HCT116 (cell line): ENCODE data around the gene TNFSF9. TPM values are rescaled to one million over a fixed set of nuclear protein-coding genes. Genes with fewer than 3 reads are reported as not detected.

Experiments
- ATAC-seq: fragments of 200-7000 bp; cut with Tn5 transposase; 2 replicates; pipeline ENCODE4 v1.9.1; 2020; ENCODE audit warnings: mild to moderate bottlenecking, moderate library complexity
- BruUV-seq: library from RNA; stranded (reverse); fragments of 400-500 nt; replicated peaks from 2 replicates; lab custom pipeline; 2021; lab: Mats Ljungman, UMichigan
- CTCF ChIA-PET: fragments of 300-600 bp; sonication (Branson Sonifier 250); formaldehyde crosslinking; loops from one replicate; lab custom pipeline; 2021; ENCODE audit warnings: antibody characterized with exemption; lab: Charles Lee
- POLR2A ChIA-PET: fragments of 300-600, 350-600 bp; sonication (Branson Sonifier 250); formaldehyde crosslinking; loops from one replicate; lab custom pipeline; 2021; ENCODE audit warnings: antibody characterized with exemption; lab: Charles Lee
- RAD21 ChIA-PET, 2 experiments: fragments of 300-600 bp; sonication (Branson Sonifier 250); formaldehyde crosslinking; loops; one replicate each; lab custom pipeline; 2023; ENCODE audit warnings: low total read pairs in 2 of 2; ENCODE audit not compliant: uncharacterized antibody in 2 of 2, unreplicated experiment in 2 of 2, low non-redundant PET in 1 of 2; lab: Charles Lee
- DNase-seq: peaks from one replicate; pipeline ENCODE4 v3.0.0-alpha.2; 2010; ENCODE audit warnings: low read depth, low spot score
- H2AFZ ChIP-seq: fragments of 200-600 bp; shearing (Covaris generic), sonication (generic); 2 replicates; pipeline ENCODE4 v1.6.1; 2017; ENCODE audit warnings: low read depth, mixed run types, mixed read lengths, antibody characterized with exemption, low read length; ENCODE audit not compliant: poor library complexity, severe bottlenecking
- H3K27ac ChIP-seq: 2 replicates; pipeline ENCODE4 v1.5.1; 2012; ENCODE audit warnings: low read depth, low read length
- H3K27me3 ChIP-seq: fragments of 200-600 bp; sonication (generic); 2 replicates; pipeline ENCODE4 v1.6.1; 2016; ENCODE audit warnings: mixed run types, low read length, mixed read lengths; ENCODE audit not compliant: insufficient read depth
- H3K36me3 ChIP-seq, 2 experiments: fragments of 200-500 bp in 1 of 2; fragments of 200-600 bp in 1 of 2; sonication (Bioruptor generic) in 1 of 2; sonication (generic) in 1 of 2; 2 replicates each; pipeline versions ENCODE4 v1.5.1 to v1.6.1; 2014 to 2016; ENCODE audit warnings: low read length in 2 of 2, inconsistent platforms in 1 of 2, mixed read lengths in 1 of 2, mixed run types in 1 of 2; ENCODE audit not compliant: insufficient read depth in 2 of 2, control insufficient read depth in 1 of 2
- H3K4me1 ChIP-seq, 2 experiments: fragments of 200-600 bp in 1 of 2; sonication (generic) in 1 of 2; 2 replicates each; pipeline versions ENCODE4 v1.5.1 to v1.6.1; 2012 to 2017; ENCODE audit warnings: low read length in 2 of 2, inconsistent platforms in 1 of 2, mild to moderate bottlenecking in 1 of 2, mixed read lengths in 1 of 2, mixed run types in 1 of 2, moderate library complexity in 1 of 2; ENCODE audit not compliant: insufficient read depth in 2 of 2, control insufficient read depth in 1 of 2
- H3K4me2 ChIP-seq: fragments of 200-600 bp; sonication (generic); 2 replicates; pipeline ENCODE4 v1.6.1; 2017; ENCODE audit warnings: mixed run types, low read length, mixed read lengths
- H3K4me3 ChIP-seq, 2 experiments: fragments of 200-600 bp in 1 of 2; sonication (generic) in 1 of 2; replicated peaks in 1 of 2; 2 replicates each; pipeline ENCODE4 v1.5.1; 2011 to 2016; ENCODE audit warnings: low read length in 2 of 2, control low read depth in 1 of 2, low read depth in 1 of 2, mild to moderate bottlenecking in 1 of 2, mixed read lengths in 1 of 2, mixed run types in 1 of 2
- H3K79me2 ChIP-seq: fragments of 200-600 bp; sonication (generic); 2 replicates; pipeline ENCODE4 v1.6.1; 2017; ENCODE audit warnings: mild to moderate bottlenecking, mixed run types, low read length, moderate library complexity, mixed read lengths; ENCODE audit not compliant: insufficient read depth
- H3K9ac ChIP-seq: fragments of 200-600 bp; sonication (generic); 2 replicates; pipeline ENCODE4 v1.6.1; 2016; ENCODE audit warnings: low read length, mixed read lengths
- H3K9me2 ChIP-seq: fragments of 200-600 bp; sonication (generic), shearing (Covaris generic); 2 replicates; pipeline ENCODE4 v1.6.1; 2017; ENCODE audit warnings: mixed run types, mild to moderate bottlenecking, moderate library complexity; ENCODE audit not compliant: insufficient read depth
- H3K9me3 ChIP-seq, 2 experiments: fragments of 200-500 bp in 1 of 2; fragments of 200-600 bp in 1 of 2; sonication (Bioruptor generic) in 1 of 2; sonication (generic) in 1 of 2; 2 replicates each; pipeline ENCODE4 v1.6.1; 2014 to 2017; ENCODE audit warnings: low read length in 2 of 2, mixed read lengths in 2 of 2, inconsistent platforms in 1 of 2, low read depth in 1 of 2, mild to moderate bottlenecking in 1 of 2, mixed run types in 1 of 2, moderate library complexity in 1 of 2; ENCODE audit not compliant: control insufficient read depth in 1 of 2, insufficient read depth in 1 of 2
- H4K20me1 ChIP-seq: fragments of 200-600 bp; sonication (generic), shearing (Covaris generic); 2 replicates; pipeline ENCODE4 v1.6.1; 2017; ENCODE audit warnings: mixed run types, mild to moderate bottlenecking, moderate library complexity; ENCODE audit not compliant: insufficient read depth
- ELF1 ChIP-seq: IDR thresholded peaks from 2 replicates; pipeline ENCODE4 v1.6.1; 2012; ENCODE audit warnings: low read depth, borderline replicate concordance
- POLR2A ChIP-seq: IDR thresholded peaks from 2 replicates; pipeline ENCODE4 v1.7.0; 2011; ENCODE audit warnings: borderline replicate concordance; ENCODE audit not compliant: insufficient read depth, insufficient read length; ENCODE audit errors: extremely low read depth
- RAD21 ChIP-seq: IDR thresholded peaks from 2 replicates; pipeline ENCODE4 v1.6.1; 2012; ENCODE audit warnings: low read depth, mild to moderate bottlenecking
- SIN3A ChIP-seq: IDR thresholded peaks from 2 replicates; pipeline ENCODE4 v1.6.1; 2012; ENCODE audit warnings: low read depth
- SRF ChIP-seq: IDR thresholded peaks from 2 replicates; pipeline ENCODE4 v1.6.1; 2012; ENCODE audit warnings: low read depth
- TCF7L2 ChIP-seq: IDR thresholded peaks from 2 replicates; pipeline ENCODE4 v1.7.0; 2011; ENCODE audit warnings: borderline replicate concordance, inconsistent platforms; ENCODE audit not compliant: insufficient read depth, insufficient read length; ENCODE audit errors: extremely low read depth
- YY1 ChIP-seq: IDR thresholded peaks from 2 replicates; pipeline ENCODE4 v1.6.1; 2011; ENCODE audit warnings: low read length, low read depth, moderate library complexity, mild to moderate bottlenecking; ENCODE audit not compliant: insufficient replicate concordance; ENCODE audit errors: extremely low read depth
- intact Hi-C: fragments of 100-400 bp; cut with micrococcal nuclease; formaldehyde crosslinking; loops from 2 replicates; pipeline ENCODE4 v1.10.0; 2022
- total RNA-seq: library from RNA; stranded (reverse); gene quantifications from one replicate; pipeline ENCODE4 v1.2.1, GENCODE V29; 2021; ENCODE audit not compliant: unreplicated experiment
- TF ChIP-seq, protein P1 (sequence below), 3 experiments: fragments of 200-600 bp in 1 of 3; sonication (generic) in 1 of 3; IDR thresholded peaks in 2 of 3; conservative IDR thresholded peaks in 1 of 3; 2 replicates each; pipeline ENCODE4 v1.5.1; 2012 to 2017; ENCODE audit warnings: low read depth in 2 of 3, low read length in 2 of 3, antibody characterized with exemption in 1 of 3, borderline replicate concordance in 1 of 3, control low read depth in 1 of 3, mild to moderate bottlenecking in 1 of 3, mixed read lengths in 1 of 3, mixed run types in 1 of 3, moderate library complexity in 1 of 3; ENCODE audit not compliant: insufficient read depth in 1 of 3
- TF ChIP-seq, protein P2 (sequence below): IDR thresholded peaks from 2 replicates; pipeline ENCODE4 v1.6.1; 2012

TNFSF9 gene
- total RNA-seq, 1 experiment from 2014 or later = 25.1 TPM

DNA sequence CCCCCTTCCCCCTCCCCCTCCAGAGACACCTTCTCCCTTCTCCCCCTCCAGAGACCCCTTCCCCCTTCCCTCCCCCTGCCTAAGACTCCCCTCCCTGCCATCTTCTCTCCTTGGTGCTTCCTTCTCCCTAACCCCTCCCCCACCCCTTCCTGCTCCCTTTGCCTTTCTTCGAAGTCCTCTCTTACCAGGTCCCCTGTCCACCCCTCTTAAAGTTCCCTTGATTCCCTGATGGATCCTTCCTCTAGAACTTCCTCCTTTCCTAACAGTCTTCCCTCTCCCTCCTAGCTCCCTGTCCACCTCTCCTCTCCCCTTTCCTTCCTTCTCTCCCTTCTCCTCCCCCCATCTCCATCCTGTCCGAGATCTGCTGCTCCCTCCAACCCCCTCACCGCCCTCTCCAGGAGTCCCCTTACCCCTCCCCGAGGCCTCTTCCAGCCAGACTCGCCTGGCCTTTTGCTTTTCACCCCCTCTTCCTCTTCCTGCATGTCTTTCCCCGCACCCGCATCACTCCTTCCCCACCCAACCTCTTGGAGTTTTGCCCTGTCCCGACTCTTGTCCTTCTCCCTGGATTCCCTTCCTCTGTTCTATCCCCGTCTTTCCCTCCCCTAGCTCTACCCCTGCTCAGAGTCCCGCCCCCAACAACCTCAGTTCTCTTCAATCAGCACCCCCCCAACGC, 3.1 kb downstream of the TNFSF9 start:
- Histone ChIP-seq H3K4me1 (peaks cover 36 to 63% of the 10 kb centered on the region in 2 experiments), H3K79me2 (peaks cover 27% of the 10 kb centered on the region), H3K36me3 (peaks cover 8 to 18% of the 10 kb centered on the region in 2 experiments; a peak in 3 of 4 replicates), H3K4me3 (no peak overlapping the region), H3K27me3 (no peaks in the 10 kb centered on the region), H3K9me2 (no peaks in the 10 kb centered on the region), H3K9ac (no peak overlapping the region), H2AFZ (no peak overlapping the region), H3K27ac (peak overlapping the region; percentile 35; the same call in 1 of the 2 replicates), H3K4me2 (no peak overlapping the region), H3K9me3 (no peaks in the 10 kb centered on the region), H4K20me1 (no peaks in the 10 kb centered on the region)
- intact Hi-C loops = no loop called here
- no TSS peak for BruUV-seq
- ChIA-PET CTCF (no interaction called here), RAD21 (no interaction called here), POLR2A (no interaction called here)
- ATAC-seq = no peak
- DNase-seq = no peak
- TF ChIP-seq, protein P1, sequence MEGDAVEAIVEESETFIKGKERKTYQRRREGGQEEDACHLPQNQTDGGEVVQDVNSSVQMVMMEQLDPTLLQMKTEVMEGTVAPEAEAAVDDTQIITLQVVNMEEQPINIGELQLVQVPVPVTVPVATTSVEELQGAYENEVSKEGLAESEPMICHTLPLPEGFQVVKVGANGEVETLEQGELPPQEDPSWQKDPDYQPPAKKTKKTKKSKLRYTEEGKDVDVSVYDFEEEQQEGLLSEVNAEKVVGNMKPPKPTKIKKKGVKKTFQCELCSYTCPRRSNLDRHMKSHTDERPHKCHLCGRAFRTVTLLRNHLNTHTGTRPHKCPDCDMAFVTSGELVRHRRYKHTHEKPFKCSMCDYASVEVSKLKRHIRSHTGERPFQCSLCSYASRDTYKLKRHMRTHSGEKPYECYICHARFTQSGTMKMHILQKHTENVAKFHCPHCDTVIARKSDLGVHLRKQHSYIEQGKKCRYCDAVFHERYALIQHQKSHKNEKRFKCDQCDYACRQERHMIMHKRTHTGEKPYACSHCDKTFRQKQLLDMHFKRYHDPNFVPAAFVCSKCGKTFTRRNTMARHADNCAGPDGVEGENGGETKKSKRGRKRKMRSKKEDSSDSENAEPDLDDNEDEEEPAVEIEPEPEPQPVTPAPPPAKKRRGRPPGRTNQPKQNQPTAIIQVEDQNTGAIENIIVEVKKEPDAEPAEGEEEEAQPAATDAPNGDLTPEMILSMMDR (IDR thresholded peaks at IDR 0.05 in 2 of 3, conservative IDR thresholded peaks at IDR 0.05 in 1 of 3; ENCODE audit: borderline replicate concordance in 1 of 3, insufficient read depth in 1 of 3, low read depth in 2 of 3, low read length in 2 of 3) = no peak
- TF ChIP-seq SIN3A = no peak
- TF ChIP-seq ELF1 = no peak
- no peak for TF ChIP-seq SRF
- TF ChIP-seq RAD21 = no peak
- no peak for TF ChIP-seq YY1
- TF ChIP-seq TCF7L2 = no peak
- TF ChIP-seq, protein P2, sequence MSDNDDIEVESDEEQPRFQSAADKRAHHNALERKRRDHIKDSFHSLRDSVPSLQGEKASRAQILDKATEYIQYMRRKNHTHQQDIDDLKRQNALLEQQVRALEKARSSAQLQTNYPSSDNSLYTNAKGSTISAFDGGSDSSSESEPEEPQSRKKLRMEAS = no peak
- TF ChIP-seq POLR2A = no peak
